GM23248 (cell line): Measurements from ENCODE around the gene PRKCE.

ENCODE experiments used
- EZH2 ChIP-seq: fragments of 200-600 bp; sonication (generic); IDR thresholded peaks from 2 replicates; pipeline ENCODE4 v1.6.1; 2018; ENCODE audit warnings: antibody characterized with exemption, mild to moderate bottlenecking; ENCODE audit not compliant: insufficient read depth, poor library complexity, severe bottlenecking
- EZH2phosphoT487 ChIP-seq: fragments of 200-600 bp; sonication (generic); IDR thresholded peaks from 2 replicates; pipeline ENCODE4 v1.6.1; 2018; ENCODE audit warnings: antibody characterized with exemption, moderate library complexity, mild to moderate bottlenecking, low read depth; ENCODE audit not compliant: insufficient read depth

DNA sequence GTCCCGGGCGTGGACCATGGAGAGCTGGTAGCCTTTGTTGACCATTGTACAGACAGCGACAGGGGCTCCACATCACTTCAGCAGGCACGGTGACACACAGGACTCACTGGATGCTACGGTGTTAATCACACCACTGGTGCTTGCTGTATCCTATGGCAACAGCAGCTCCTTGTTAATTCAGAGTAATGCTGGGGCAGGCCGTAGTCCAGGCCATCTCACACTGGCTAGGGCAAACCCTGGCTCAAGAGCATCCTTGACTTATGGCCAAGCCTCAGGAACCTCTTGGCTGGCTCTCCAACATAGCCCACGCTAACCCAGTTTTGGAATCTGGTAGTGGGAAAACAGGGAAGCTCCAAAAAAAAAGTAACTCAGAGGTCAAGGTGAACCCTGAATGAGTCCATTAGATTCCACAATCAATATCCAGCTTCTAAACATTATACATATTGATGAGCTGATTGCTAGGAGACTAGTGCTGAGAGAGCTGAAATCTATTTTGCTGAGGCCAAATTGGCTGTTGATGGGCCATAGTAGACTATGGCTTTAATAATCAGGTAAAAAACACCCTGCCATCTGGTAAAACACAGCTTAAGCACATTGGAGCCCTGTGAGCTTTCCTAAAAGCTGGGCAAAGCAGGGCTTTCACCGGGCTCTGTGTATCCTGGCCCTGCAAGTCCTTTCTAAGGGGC lies 253.6 kb downstream of the PRKCE start:
- no peak for TF ChIP-seq EZH2
- TF ChIP-seq EZH2phosphoT487: no peak
